Gastrocnemius medialis (tissue), 4 donors: ENCODE data around the gene CHAF1A.

Source experiments
- CTCF ChIP-seq, 5 experiments: fragments of 450-650 bp in 3 of 5; fragments of 200-600 bp in 2 of 5; sonication (generic) in 2 of 5; IDR thresholded peaks in 4 of 5; conservative IDR thresholded peaks in 1 of 5; 1 replicate in 4 of 5; 2 replicates in 1 of 5; pipeline ENCODE4 v1.5.1; 2016 to 2019; ENCODE audit warnings: antibody characterized with exemption in 5 of 5, mild to moderate bottlenecking in 3 of 5, moderate library complexity in 3 of 5
- POLR2A ChIP-seq, 2 donors: fragments of 450-650 bp; IDR thresholded peaks; one replicate each; pipeline ENCODE4 v1.6.1; 2017; ENCODE audit warnings: antibody characterized with exemption in 2 of 2, mild to moderate bottlenecking in 2 of 2, moderate library complexity in 2 of 2

GRCh38 chr19:4360641-4361151 lies 41.7 kb upstream of the CHAF1A start:
- TF ChIP-seq POLR2A (IDR thresholded peaks at IDR 0.05) (no peak), CTCF (IDR thresholded peaks at IDR 0.05 in 4 of 5, conservative IDR thresholded peaks at IDR 0.05 in 1 of 5) (no peak)
